GDM1 (cell line): ENCODE results near the gene CLCNKA.
"Not testable (repeated sequence)": the region's sequence is repeated elsewhere in the genome, so short reads cannot be mapped to it uniquely, and the experiment has no call there.

ENCODE experiments used
- DNase-seq: peaks from one replicate; lab custom pipeline; 2025; lab: John Stamatoyannopoulos, UW

CLCNKA gene

DNA sequence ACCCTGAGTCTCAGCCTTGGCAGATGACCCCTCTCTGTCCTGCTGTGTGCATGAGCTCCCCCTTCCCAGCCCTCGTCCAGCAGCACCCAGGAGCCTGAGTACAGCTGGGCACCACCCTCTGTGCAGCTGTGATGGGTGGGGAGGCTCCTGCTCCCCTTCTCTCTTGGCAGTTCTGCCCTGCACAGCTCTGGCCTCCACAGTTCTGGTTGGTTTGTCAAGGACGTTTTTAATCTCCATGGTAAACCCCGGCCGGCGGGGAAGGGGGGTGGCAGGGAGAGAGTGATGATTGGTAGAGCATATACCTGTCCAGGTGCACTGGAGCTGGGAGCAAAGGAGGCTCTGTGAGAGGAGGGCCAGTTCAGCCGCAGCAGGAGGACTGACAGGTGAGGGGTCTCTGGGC lies at the start of gene CLCNKA:
Gene CLCNKA, plus strand, starts transcription at position 356 of the 400 bp plus-strand sequence. CDS start 584 bp downstream, outside the sequence.
- DNase-seq = no peak

DNA sequence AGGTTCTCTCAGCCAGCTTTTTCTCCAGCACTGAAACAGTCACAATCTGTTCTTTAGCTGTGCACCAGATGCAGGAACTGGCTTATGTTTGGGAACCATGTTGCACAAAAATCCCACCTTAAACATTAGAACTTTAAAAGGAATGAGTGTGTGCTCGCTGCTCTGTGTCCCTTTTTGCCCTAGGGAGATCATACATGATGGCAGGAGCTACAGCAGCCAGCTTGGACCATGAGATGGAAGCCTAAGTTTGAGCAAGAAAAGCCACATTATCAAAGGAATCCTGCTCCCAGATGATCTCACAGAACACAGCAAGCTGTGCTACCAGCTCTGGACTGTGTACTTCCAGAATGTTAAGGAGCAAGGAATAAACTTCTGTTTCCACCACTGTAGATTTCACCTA lies 49.4 kb upstream of the CLCNKA start:
- no peak for DNase-seq

DNA sequence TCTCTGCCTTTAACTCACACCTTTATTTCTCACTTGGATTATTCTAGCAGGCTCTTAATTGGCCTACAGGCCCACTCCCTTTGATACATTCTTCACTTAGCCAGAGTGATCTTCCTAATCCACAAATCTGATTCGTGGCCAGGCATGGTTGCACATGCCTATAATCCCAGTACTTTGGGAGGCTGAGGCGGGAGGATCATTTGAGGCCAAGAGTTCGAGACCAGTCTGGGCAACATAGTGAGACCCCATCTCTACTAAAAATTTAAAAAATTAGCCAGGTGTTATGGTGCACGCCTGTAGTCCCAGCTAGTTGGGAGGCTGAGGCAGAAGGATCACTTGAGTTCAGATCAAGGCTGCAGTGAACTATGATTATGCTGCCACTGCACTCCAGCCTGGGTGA lies 48.1 kb upstream of the CLCNKA start:
- no peak for DNase-seq

DNA sequence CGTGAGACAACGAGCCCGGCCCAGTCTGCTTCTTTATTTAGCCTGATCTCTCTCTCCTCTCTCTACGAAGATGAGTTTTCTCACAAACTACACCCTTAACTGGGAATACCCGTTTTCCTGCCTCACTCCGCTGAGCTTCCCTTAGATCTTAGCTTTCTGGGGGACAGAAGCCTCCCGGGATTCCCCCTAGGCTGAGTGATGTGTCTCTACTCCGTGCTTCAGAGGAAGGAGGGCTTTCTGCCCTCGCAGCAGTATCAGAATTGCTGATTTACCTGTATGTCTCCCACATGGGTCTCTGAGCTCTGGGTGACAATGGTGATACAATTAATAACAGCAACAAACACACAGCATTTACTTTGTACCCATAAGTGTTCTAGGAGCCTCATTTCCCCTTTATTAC lies 47.0 kb upstream of the CLCNKA start:
- no peak for DNase-seq

DNA sequence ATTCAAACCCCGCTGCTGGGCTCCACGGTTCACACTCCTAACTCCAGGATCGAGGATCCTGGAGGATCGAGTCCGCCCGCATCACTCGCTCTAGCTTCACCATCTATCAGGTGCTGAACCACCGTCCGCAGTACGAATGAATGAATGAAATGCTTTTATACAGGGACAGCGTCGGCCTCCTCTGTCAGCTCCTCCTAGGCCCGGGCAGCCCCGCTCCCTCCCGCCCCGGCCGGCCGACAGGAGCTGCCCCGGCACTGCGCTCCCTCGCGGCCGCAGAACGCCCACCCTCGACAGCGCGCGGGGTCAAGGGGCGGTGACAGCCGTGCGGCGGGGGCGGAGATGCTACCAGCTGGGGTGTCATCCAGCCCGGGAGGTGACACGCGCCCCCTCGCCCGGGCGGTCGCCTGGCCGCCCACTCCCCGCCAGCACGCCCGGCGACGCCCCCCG lies 46.5 kb upstream of the CLCNKA start:
- DNase-seq = peak; percentile 33

DNA sequence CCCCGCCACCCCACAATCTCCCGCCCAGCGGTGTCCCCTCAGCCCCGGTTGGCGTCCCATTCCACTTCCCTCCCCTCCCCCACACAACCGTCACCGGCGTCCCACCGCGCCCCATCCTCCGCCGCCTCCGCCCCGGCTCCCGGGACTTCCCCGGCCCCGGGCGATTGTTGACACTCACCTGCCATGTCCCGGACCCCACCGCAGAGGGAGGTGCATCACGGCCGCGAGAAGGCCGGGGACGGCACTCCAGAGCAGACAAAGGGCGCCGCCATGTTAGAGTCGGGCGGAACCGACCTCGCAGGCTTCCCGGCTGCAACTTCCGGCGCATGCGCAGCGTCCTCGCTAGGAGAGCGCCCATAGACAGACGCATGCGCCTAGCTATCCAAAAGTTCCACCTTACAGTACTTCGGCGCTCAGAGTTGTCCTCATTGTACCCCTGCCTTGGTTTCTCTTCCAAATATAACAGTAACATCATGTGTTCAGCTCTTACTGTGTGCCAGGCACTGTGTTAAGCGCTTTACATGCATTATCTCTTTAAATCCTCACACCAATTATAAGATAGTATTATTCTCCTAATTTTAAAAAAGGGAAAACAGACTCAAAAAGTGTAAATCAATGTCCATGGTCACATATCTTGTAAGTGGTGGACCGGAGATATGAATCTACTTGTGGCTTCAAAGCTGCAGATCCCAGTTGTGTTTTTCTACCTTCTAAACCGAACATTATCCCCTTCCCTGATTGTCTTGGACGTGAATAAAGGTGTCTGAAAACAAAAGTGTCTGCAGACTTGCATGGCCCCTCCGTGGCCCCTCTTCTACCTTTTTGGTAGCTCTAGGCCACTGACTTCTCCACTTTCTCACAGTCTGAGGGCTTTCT lies 45.8 kb upstream of the CLCNKA start, which contains the start of gene ZBTB17:
Gene ZBTB17, minus strand, starts transcription at position 297 of the 876 bp plus-strand sequence. CDS start 27,606 bp downstream, outside the sequence.
- DNase-seq = peak; percentile 92

DNA sequence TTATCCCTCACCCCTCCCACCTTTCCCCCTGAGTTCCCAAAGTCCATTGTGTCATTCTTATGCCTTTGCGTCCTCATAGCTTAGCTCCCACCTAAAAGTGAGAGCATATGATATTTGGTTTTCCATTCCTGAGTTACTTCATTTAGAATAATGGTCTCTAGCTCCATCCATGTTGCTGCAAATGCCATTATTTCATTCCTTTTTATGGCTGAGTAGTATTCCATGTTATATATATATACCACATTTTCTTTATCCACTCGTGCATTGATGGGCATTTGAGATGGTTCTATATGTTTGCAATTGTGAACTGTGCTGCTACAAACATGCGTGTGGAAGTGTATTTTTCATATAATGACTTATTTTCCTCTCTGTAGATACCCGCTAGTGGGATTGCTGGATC lies 43.9 kb upstream of the CLCNKA start:
- not testable (repeated sequence) for DNase-seq

DNA sequence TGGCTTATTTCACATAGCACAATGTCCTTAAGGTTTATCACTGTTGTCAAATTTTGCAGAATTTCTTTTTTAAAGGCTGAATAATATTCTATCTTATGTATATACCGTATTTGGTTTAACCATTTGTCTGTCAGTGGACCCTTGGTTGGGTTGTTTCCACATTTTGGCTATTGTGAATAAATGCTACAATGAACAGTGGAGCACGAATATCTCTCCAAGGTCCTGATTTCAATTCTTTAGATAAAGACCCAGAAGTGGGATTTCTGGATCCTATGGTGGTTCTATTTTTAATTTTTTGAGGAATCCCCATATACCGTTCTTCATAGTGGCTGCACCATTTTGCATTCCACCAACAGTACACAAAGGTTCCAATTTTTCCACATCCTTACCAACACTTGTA lies 40.2 kb upstream of the CLCNKA start:
- no peak for DNase-seq

DNA sequence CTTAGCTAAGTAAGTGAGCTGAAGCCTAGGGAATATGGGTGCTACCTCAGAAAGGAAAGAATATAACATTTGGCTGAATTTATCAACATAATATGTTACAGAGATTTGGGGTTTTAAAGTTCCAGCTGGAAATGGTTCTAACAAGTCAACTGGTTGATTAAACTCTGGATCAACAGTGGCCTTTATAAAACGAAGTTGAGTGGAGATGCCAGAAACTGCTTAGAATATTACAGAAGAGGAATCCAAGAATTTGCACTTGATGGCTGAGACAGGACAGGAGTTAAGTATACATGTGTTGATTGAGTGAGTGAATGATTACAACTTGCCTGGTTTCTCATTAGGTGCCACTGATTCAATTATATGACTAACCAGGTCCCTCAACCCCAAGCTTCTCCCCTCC lies 38.6 kb upstream of the CLCNKA start:
- no peak for DNase-seq

DNA sequence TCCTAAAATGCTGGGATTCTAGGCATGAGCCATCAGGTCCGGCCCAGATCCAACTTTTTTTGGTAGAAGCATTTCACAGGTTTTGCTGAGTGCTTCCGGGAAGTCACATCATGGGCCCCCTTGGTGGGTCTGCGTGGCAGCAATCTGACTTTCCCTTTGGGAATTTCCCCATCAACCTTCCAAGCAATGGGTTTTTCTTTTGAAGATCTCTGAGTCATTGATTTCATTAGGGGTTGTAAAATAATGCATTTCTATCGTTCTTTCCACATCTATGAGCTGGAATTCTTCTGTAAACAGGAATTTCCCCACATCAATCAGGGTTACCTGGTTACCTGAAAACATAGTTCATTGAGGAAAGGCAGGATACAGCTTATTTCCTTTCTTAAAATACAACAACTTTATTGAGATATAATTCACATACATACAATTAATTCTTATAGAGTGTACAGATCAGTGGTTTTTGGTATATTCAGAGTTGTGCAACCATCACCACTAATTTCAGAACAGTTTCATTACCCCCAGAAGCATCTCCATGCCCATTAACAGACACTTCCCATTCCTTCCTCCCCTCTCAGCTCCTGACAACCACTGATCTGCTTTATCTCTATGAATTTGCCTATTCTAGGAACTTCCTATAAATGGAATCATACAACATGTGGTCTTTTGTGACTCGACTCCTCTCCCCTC lies 36.1 kb upstream of the CLCNKA start:
- no peak for DNase-seq

DNA sequence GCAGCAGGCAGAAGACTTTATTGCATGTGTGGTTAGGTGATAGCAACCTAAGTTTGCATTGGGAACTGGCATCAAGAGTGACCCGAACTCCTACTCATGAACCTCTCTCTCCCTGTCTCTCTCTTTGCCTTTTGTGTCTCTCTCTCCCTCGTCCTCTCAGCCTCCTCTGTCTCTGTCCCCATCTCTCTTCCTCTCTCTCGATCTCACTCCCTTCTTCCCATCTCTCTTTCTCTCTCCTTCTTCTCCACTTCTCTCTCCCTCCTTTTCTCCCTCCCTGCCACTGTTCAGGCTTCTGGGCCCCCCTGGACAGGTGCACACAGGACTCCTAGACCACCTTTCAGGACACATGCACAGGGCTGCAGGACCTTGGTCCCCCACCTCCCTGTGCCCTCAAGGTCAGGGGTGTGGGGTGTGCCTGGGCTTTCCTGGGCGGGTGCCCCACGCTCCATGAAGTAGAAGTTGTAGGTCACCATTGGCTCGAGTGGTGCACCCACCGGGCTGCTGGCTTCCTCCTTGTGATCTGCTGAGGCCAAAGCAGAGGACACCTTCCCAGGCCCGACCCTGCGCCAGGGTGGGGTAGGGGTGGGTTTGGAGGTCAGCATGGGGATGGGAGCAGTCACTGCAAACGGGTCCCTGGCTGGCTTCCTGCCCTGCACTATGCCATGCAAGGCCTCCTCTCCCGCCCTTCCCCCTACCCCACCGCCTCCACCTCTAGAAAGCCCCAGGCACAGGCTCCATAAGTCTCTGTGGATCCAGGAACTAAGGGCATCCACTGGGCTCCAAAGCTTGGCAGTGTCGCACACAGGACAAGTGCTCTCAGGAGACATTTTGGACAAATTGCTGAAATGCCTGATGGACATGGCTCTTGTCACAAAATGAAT lies 32.7 kb upstream of the CLCNKA start:
- no peak for DNase-seq

DNA sequence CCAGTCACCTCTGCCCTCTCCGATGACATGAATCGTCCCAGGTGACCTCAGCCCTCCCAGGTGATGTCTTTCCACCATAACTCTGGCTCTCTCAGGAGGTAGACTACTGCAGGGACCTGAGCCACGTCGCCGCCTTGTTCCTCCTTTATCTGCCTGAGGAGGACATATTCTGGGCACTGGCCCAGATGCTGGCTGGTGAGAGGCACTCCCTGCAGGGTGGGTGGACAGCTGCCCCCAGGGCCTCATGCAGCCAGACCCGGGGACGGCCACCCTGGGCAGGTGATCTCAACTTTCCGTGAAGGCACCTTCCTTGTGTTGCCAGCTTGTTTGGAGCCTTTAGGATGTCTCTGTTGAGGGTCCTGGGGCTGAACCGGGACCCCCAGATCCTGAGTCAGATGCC lies 32.1 kb upstream of the CLCNKA start:
- no peak for DNase-seq

DNA sequence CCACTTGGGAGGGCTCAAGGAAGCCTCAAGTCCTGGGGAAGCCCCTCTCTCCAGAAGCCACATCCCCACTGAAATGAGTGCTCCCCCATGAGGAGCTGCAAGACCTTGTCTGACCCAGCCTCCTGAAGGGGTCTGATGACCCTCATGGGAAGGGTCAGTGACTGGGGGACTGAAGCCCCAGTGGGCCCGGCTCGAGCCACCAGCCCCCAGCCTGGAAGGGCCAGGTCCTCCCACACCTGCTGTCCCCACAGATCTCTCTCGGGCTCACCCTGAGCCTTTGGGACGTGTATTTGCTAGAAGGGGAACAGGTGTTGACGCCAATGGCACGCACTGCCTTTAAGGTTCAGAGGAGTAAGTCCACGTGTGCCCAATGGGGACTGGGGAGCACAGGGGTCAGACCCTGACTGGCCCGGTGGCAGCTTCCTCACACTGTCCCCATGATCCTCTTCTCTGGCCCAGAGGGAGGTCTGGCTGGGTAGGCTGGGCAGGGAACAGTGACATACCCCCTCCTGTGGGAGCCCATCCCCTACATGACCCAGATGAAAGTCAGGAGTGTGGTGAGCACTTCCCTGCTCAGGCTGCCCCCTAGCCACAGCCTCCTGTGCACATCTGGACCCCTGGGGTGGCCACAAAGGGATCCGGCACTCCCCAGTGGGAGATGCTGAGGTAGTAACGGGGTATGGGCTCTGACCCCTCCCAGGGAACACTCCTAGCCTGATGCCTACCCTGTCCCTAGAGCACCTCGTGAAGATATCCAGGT lies 30.2 kb upstream of the CLCNKA start:
- no peak for DNase-seq

DNA sequence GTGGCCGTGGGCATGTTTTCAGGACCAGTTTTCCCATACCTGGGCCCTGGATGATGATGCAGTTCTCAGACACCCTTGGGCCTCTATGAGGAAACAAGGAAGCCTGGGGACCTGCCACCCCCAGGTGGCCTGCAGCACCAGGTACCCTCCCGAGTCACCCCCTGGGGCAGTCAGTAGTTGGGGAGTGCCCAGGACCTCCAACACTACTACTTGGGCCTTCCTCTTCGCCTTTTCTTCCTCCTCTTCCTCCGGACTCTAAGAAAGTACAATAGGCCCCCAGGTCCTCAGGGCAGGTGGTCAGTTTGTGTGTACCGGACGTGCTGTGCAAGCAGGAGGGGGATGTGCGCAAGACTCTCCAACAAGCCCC lies 29.7 kb upstream of the CLCNKA start:
- no peak for DNase-seq

DNA sequence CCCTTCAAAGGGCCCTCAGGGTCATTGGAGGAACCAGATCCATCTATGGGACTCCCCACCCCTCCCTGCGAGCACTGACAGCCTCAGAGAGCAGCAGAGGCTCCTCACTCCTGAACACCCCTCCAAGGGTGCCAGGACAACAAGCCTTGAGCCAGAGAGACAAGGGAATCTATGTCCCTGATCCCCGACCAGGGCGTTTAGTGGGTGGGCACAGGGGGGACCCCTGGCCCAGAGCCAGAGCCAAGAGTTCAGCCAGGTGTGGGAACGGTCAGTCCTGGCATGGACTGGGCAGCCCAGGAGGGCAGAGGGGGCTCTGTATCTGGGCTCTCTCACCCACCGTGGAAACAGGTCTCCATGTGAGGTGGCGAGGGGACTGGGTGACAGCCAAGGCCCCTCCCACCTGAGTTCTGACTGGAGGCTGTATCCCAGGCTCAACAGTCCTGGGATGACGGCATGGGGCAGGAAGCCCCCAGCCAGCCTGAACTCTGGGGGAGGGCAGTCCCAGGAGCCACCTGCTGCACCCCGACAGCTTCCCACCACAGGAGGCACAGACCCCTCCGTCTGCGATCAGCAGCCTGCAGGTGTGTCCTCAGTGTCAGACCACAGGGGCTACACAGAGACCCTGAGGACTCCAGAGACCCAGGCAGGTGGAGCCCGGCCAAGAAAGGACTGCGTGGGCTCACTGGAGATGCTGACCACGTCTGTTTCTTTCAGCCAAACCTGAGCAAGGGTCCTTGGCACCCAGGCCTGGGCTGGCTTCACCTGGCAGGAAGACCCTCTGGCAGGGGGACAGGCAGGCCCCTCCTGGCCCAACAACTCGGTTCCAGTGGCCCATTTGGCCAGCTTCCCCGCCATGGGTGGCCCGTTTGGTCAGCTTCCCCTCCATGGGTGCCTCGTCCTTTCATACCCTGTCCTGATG lies 29.0 kb upstream of the CLCNKA start:
- no peak for DNase-seq

DNA sequence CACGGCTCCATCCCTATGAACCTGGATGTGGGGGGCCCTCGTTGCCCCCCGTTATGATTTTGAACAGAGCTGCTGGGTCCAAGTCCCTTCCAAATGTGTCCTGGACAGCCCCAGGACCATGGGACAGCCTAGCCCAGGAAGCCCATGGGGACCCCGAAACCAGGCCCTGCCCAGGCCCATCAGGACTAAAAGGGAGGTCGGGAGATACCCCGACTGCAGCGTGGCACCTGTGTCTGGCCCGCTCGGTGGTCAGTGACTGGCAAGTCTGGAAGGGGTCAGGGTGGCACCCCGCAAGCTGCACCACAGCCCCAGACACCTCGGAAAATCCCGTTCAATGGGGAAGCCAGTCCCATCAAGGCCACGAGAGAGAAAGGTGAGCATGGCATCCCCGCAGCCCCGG lies 28.2 kb upstream of the CLCNKA start:
- DNase-seq = no peak

DNA sequence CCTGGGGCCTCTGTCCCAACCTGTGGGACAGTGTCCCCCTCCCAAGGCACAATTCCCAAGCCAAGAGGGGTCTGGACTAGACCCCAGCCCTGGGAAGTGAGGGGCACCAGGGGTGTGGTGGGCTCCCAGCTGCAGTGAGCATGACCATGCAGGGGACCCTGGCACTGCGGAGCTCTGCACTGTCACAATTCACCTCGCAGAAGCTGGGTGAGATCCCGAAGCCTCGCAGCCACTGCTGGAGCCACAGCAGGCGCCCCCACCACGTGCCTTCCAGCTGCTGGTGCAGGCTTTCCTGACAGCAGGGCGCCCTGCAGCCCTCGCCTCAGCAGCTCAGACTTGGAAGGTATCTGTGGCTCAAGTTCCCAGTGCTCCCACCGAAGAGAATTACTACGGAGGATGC lies 27.8 kb upstream of the CLCNKA start:
- no peak for DNase-seq

DNA sequence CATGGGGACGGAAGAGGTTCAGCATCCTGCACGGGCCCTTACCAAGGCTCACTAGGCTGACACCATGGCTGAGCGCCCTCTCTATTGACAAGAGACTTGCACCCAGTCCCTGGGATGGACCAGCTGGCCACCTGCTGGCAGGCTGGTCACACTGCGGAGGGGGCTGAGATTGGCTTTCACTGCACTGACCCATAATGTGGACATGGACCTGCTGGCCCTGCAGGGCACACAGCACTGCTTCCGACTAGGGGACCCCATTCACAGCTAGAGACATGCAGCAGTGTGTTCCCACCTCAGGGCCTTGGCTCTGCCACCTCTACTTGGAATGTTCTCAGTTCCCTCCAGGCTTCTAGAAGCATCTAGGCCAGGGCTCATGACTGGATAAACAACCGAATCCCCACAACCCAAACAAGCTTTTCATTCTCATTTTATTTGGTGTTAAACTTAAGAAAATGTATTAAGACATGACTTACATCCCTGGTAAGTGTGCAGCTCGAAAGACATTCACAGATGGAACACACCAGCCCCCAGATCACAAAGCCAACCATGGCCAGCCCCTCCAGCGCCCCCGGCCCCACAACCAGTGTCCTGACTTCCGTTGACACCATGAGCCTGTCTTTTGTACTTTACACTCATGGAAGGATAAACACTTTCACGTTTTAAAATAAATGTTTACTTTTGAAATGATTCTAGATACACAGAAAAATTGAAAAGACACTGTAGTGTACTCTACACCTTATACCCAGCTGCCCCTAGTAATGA lies 27.1 kb upstream of the CLCNKA start:
- DNase-seq = no peak

DNA sequence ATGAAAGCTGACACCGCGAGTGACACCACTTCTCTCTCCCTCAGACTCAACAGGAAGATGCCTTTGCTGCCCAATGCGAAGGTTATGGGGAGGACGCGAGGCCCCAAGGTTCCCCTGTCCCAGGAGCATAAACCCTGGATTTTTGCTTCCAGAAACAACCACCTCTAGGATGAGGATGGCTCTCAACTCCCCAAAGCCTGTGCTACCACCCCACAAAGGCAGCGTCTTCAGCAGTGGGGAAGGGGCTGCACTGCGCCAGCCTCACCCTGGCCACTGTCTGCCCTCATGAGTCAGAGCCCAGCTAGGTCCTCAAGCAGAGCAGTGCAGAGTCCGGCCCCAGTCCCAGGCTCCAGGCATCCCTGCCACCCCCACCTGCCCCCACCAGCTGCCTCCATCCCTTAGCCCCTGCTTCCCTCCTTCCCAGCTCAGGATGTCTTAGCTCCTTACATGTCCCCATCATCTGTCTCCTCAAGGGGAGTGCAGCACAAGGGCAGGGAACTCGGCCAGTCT lies 24.7 kb upstream of the CLCNKA start:
- DNase-seq = no peak
